ENCODE data around the gene MXD4.

The MXD4 gene

GRCh38 chr4:2291705-2292645, 30.1 kb upstream of the MXD4 start:
- DNase-seq (ENCODE audit: low read depth in 2 of 2): no peak

GRCh38 chr4:2290974-2291704, 29.2 kb upstream of the MXD4 start:
- peak; percentile 30 to 47 for DNase-seq (ENCODE audit: low read depth in 2 of 2)

DNA sequence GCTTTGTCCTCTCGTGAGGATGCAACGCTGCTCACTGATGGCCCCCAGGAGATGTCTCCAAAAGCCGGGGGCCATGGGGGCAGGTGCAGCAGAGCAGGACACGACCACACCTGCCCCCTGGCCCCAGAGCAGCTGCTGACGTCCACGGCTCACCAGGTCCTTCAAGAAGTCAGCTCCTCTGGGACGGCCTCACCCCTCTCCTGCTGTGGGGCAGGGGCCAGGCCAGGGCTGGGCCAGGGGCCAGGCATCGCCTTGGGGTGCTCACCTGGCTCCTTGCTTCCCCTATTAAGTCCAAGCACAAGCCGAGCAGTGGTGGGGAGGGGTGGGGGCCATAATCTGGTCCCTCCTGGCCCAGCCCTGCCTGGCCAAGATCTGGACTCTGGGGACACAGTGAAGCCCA, 28.6 kb upstream of the MXD4 start:
- no peak for DNase-seq (ENCODE audit: low read depth in 2 of 2)

DNA sequence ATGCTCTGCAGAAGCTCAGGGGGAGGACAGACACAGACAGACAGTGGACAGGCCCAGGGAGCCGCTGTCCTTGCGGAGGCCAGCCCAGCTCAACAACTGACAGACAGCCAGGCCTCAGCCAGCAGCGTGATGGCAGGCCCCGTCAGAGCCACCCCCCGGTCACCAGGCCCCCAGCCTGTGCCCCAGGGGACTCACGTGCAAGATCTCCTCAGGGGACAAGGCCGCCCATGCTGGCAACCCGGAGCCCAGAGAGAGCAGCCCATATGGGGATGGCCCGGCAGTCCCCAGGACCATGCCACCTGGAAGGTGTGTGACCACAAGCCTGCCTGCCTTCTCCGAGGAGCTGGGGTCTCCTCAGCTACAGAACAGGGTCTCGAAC, 28.0 kb upstream of the MXD4 start:
- no peak for DNase-seq (ENCODE audit: low read depth in 2 of 2)

- DNase-seq (ENCODE audit: low read depth in 2 of 2): no peak
These were observed 27.5 kb upstream of the MXD4 start for GRCh38 chr4:2289311-2289954.

- no peak for DNase-seq (ENCODE audit: low read depth in 2 of 2)
These were observed 26.2 kb upstream of the MXD4 start for GRCh38 chr4:2288051-2288541.

GRCh38 chr4:2287594-2287915, 25.6 kb upstream of the MXD4 start:
- DNase-seq (ENCODE audit: low read depth in 2 of 2): no peak

DNA sequence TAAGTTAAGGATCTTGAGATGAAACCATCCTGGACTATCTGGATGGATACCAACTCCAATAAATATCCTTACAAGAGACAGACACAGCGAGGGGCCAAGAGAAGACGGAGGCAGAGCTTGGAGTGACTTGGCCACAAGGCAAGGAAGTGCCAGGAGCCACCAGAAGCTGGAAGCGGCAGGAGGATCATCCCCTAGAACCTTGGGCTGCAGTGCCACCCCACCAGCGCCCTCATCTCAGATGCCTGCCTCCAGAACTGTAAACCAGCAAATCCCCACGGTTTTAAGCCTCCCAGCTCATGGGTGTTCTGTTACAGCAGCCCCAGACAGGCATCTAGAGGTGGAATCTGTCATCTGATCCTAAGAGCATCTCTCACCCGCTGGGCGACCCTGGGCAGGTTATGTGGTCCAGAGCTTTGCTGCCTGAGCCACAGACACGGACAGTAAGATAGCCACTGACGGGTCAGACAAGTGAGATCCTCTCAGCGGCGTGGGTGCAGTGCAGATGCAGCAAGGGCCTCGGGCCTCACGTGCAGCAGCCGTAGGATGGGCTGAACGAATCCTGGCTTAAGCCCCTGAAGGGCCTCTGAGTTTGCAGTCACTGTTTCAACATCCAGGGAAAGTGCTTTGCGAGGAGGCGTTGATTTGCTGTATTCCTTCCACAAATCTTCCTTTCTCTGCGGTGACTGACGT, 25.1 kb upstream of the MXD4 start:
- no peak for DNase-seq (ENCODE audit: low read depth in 2 of 2)

GRCh38 chr4:2285613-2286381, 23.9 kb upstream of the MXD4 start:
- no peak for DNase-seq (ENCODE audit: low read depth in 2 of 2)

- DNase-seq (ENCODE audit: low read depth in 2 of 2): no peak
These were observed 23.2 kb upstream of the MXD4 start for GRCh38 chr4:2284934-2285612.

- no peak for DNase-seq (ENCODE audit: low read depth in 2 of 2)
These were observed 22.4 kb upstream of the MXD4 start for GRCh38 chr4:2284161-2284933.

DNA sequence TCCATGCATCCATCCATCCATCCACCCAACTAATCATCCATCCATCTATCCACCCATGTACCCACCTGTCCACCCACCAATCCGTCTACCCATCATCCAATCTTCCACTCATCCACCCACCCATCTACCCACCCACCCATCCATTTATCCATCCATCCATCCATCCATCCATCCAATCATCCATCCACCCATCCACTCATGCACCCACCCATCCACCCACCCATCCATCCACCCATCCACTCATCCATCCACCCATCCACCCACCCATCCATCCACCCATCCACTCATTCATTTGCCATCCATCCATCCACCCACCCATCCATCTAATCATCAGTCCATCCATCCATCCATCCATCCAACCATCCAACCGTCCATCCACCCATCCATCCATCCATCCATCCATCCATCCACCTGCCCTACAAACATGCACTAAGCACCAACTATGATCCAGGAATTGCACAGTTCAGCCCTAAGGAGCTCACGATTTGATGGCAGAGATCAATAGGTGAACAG, 21.3 kb upstream of the MXD4 start:
- no peak for DNase-seq (ENCODE audit: low read depth in 2 of 2)

- DNase-seq (ENCODE audit: low read depth in 2 of 2): peak; percentile 40 to 51
These were observed 19.9 kb upstream of the MXD4 start for GRCh38 chr4:2281575-2282343.

- no peak for DNase-seq (ENCODE audit: low read depth in 2 of 2)
These were observed 18.8 kb upstream of the MXD4 start for GRCh38 chr4:2280531-2281300.

DNA sequence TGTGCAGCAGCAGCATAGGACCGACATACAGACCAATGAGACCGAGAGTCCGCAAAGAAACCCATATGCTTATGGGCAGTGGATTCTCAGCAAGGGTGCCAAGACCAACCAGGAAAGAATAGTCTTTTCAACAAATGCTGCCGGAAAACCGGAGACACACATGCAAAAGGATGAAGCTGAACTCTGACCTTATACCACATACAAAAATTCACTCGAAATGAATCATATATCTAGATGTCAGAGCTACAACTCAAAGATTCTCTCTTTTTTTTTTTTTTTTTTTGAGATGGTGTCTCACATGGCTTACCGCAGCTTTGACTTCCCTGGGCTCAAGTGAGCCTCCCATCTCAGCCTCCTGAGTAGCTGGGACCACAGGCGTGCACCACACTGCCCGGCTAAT, 16.0 kb upstream of the MXD4 start:
- no peak for DNase-seq (ENCODE audit: low read depth in 2 of 2)

DNA sequence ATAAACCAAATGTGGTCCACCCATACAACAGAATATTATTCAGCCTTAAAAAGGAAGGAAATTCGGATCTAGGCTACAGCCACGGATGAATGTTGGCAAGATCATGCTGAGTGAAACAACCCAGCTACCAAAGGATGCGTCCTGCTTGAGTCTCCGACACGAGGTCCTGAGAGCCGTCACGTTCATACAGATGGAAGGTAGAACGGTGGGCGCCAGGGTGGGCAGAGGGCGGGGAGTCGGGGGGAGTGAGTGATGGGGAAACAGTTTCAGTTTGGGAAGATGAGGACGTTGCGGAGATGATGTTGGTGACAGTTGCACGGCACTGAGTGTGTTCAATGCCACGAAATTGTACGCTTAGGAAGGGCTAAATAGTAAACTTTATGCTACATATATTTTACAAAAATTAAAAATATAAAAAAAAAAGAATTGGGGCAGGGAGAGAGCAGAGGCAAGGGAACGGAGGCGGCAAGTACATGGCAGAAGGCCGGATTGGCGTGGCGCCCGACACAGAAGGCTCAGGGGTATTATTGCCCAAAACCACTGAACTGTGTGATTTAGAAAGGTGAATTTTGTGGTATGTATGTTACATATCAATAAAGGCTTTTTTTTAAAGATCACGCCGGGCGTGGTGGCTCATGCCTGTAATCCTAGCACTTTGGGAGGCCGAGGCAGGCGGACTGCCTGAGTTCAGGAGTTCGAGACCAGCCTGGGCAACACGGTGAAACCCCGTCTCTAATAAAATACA, 14.8 kb upstream of the MXD4 start:
- no peak for DNase-seq (ENCODE audit: low read depth in 2 of 2)

- no peak for DNase-seq (ENCODE audit: low read depth in 2 of 2)
These were observed 13.8 kb upstream of the MXD4 start for GRCh38 chr4:2275546-2276251.
